ENCODE results near the gene FBLN5. TPM values are rescaled to one million over a fixed set of nuclear protein-coding genes. Genes with fewer than 3 reads are reported as not detected.

Gene FBLN5
- total and polyA plus RNA-seq, 2 of the 4 experiments (the other 2 are of a cell fraction): 10.6 to 76.4 TPM

- H2AK5ac ChIP-seq (ENCODE audit: low read depth, low read length): no peak overlapping the region
- no peak overlapping the region for H2BK5ac ChIP-seq (ENCODE audit: low read depth, low read length, poor library complexity, severe bottlenecking)
- TF ChIP-seq RFX5 (IDR thresholded peaks at IDR 0.05; ENCODE audit: low read depth, low read length) (no peak), NFE2L2 (IDR thresholded peaks at IDR 0.05; ENCODE audit: low read depth, low read length) (no peak)
- TF ChIP-seq, protein P1, sequence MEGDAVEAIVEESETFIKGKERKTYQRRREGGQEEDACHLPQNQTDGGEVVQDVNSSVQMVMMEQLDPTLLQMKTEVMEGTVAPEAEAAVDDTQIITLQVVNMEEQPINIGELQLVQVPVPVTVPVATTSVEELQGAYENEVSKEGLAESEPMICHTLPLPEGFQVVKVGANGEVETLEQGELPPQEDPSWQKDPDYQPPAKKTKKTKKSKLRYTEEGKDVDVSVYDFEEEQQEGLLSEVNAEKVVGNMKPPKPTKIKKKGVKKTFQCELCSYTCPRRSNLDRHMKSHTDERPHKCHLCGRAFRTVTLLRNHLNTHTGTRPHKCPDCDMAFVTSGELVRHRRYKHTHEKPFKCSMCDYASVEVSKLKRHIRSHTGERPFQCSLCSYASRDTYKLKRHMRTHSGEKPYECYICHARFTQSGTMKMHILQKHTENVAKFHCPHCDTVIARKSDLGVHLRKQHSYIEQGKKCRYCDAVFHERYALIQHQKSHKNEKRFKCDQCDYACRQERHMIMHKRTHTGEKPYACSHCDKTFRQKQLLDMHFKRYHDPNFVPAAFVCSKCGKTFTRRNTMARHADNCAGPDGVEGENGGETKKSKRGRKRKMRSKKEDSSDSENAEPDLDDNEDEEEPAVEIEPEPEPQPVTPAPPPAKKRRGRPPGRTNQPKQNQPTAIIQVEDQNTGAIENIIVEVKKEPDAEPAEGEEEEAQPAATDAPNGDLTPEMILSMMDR (conservative IDR thresholded peaks at IDR 0.05; ENCODE audit: low read depth, low read length): no peak
- TF ChIP-seq, protein P2, sequence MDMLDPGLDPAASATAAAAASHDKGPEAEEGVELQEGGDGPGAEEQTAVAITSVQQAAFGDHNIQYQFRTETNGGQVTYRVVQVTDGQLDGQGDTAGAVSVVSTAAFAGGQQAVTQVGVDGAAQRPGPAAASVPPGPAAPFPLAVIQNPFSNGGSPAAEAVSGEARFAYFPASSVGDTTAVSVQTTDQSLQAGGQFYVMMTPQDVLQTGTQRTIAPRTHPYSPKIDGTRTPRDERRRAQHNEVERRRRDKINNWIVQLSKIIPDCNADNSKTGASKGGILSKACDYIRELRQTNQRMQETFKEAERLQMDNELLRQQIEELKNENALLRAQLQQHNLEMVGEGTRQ (IDR thresholded peaks at IDR 0.05; ENCODE audit: low read depth, low read length): no peak
- peaks cover 23% of the 10 kb centered on the region for H4K20me1 ChIP-seq (ENCODE audit: insufficient read depth, low read length)
- intact Hi-C loops (cut with micrococcal nuclease) (no loop called here), dilution Hi-C loops (cut with HindIII; ENCODE audit: low sequenced_read_pairs, unreplicated experiment) (no loop called here), in situ Hi-C loops (cut with MboI; ENCODE audit: low sequenced_read_pairs) (no loop called here)
- H3K4me1 ChIP-seq (ENCODE audit: control insufficient read depth, insufficient read depth, low read length): peaks cover 4% of the 10 kb centered on the region
- H2AK9ac ChIP-seq (replicated peaks; ENCODE audit: low read depth, low read length, poor library complexity): no peak overlapping the region
- H3K4me2 ChIP-seq (ENCODE audit: low read depth, low read length): no peak overlapping the region
- POLR2A ChIA-PET (ENCODE audit: unreplicated experiment): interaction anchor here (0.6 kb wide), 1 partner anchor 66 kb away, joined by 6 read pairs; no protein-coding TSS in a partner anchor
- no peak overlapping the region for H3K18ac ChIP-seq (ENCODE audit: low read depth, low read length)
- CTCF ChIA-PET: interaction anchor here (1.4 kb wide), 1 partner anchor 15 kb away, joined by 3 read pairs; no protein-coding TSS in a partner anchor
- H4K5ac ChIP-seq (ENCODE audit: low read depth, low read length): no peak overlapping the region
- ATAC-seq (ENCODE audit: low read depth) (peak; percentile 80), DNase-seq (peak; percentile 63)
- H3K56ac ChIP-seq (ENCODE audit: extremely low read depth, insufficient read depth, low read length): no peak overlapping the region
- WGBS, 2 experiments (ENCODE audit: extremely low coverage in 2 of 2, insufficient read length in 1 of 2): no CpG with 5 or more reads among the region's 4 CpGs
- no peak overlapping the region for H3K4ac ChIP-seq (ENCODE audit: low read depth, low read length)
- H3K27ac ChIP-seq (ENCODE audit: insufficient read depth, low read length): peak overlapping the region; percentile 23; the same call in 1 of the 2 replicates
- no peak overlapping the region for H2BK20ac ChIP-seq (ENCODE audit: low read depth, low read length)
- H3K9me1 ChIP-seq (ENCODE audit: insufficient read depth, low read length): peaks cover 10% of the 10 kb centered on the region; the same call in 1 of the 2 replicates
- H3K14ac ChIP-seq (replicated peaks; ENCODE audit: low read depth, low read length): no peak overlapping the region
- H2BK120ac ChIP-seq (ENCODE audit: low read depth, low read length): no peak overlapping the region
- H3K4me3 ChIP-seq (ENCODE audit: insufficient read depth, low read depth, low read length): no peak overlapping the region
- no TSS peak for BruUV-seq (replicated peaks)
- H3K23ac ChIP-seq (ENCODE audit: low read depth, low read length): no peak overlapping the region
- no peak overlapping the region for H4K8ac ChIP-seq (ENCODE audit: low read depth in 2 of 2, low read length in 2 of 2)
- H2AFZ ChIP-seq (replicated peaks; ENCODE audit: low read length, poor library complexity): no peak overlapping the region
- no peaks in the 10 kb centered on the region for H3K27me3 ChIP-seq (ENCODE audit: control insufficient read depth, insufficient read depth, low read length)
- H3K9ac ChIP-seq (ENCODE audit: low read depth, low read length): no peak overlapping the region
- no peaks in the 10 kb centered on the region for H3K9me3 ChIP-seq (ENCODE audit: control insufficient read depth, insufficient read depth, low read length)
- no peak overlapping the region for H2BK15ac ChIP-seq (ENCODE audit: low read depth, low read length)
- H3K36me3 ChIP-seq (ENCODE audit: control insufficient read depth, insufficient read depth, low read length): peaks cover 28% of the 10 kb centered on the region; the same call in 1 of the 2 replicates
- H4K91ac ChIP-seq (ENCODE audit: insufficient read depth, low read depth, low read length): no peak overlapping the region
- H3K79me1 ChIP-seq (ENCODE audit: low read depth in 1 of 2, low read length in 2 of 2): peaks cover 7 to 52% of the 10 kb centered on the region in 2 experiments; a peak in 3 of 4 replicates
Measured at GRCh38 chr14:91919814-91920213, 27.7 kb downstream of the FBLN5 start.

Data from IMR-90 (cell line).